Measurements from ENCODE around the gene DNMT3A. TPM values are rescaled to one million over a fixed set of nuclear protein-coding genes. Genes with fewer than 3 reads are reported as not detected.

DNMT3A gene
- total and polyA plus RNA-seq, 2 of the 8 experiments (the other 6 are each of a cell fraction or from before 2014, with no cell fraction given), result 33.6 to 178 TPM

DNA sequence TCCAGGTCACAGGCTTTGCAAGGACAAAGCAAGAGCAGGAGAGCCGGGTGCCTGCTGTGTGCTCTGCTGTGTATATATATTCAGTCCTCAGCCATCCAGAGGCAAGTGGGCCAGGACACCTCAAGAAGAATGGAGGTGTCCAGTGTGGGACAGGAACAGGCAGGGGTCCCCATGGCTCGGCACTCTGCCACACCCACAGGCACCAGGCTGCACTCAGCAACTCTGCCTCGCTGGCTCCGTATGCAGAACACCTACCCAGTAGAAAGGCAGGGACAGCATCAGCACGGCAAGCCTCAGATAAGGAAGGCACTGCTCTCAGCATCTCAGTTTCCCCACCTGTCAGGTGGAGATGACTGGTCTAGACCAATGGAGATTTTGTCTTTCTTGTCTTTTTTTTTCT lies 57.8 kb downstream of the DNMT3A start:
- no peak for FAIRE-seq
- CTCF ChIA-PET (ENCODE audit: partially characterized antibody), result interaction anchor here (1.0 to 3.7 kb wide), 3 partner anchors 25 to 92 kb away, joined by 3 to 17 read pairs (median 3); no protein-coding TSS in a partner anchor

More for the DNA sequence above, 57.8 kb downstream of the DNMT3A start:
- peaks cover 3 to 20% (median 8%) of the 10 kb centered on the region in 4 experiments; a peak in 6 of 7 replicates for H3K4me1 ChIP-seq (replicated peaks in 1 of 4; ENCODE audit: control insufficient read depth in 3 of 4, insufficient read depth in 4 of 4, low read length in 3 of 4)
- no peak overlapping the region for H3K23ac ChIP-seq (ENCODE audit: insufficient read length)
- H4K20me1 ChIP-seq (replicated peaks in 1 of 2; ENCODE audit: control insufficient read depth in 1 of 2, insufficient read depth in 2 of 2, low read length in 2 of 2), result no peaks in the 10 kb centered on the region
- H3K27ac ChIP-seq (ENCODE audit: low read depth, low read length), result no peak overlapping the region
- no peak overlapping the region for H2BK5ac ChIP-seq (ENCODE audit: low read depth, low read length)
- H3K36me3 ChIP-seq (ENCODE audit: control insufficient read depth in 2 of 4, insufficient read depth in 4 of 4, low read length in 3 of 4), result no peaks in the 10 kb centered on the region
- H4K8ac ChIP-seq (ENCODE audit: extremely low read depth, insufficient read depth, low read length), result no peak overlapping the region
- H2BK15ac ChIP-seq (ENCODE audit: low read length), result no peak overlapping the region
- no peaks in the 10 kb centered on the region for H3K79me2 ChIP-seq (ENCODE audit: control insufficient read depth in 1 of 2, insufficient read depth in 2 of 2, low read length in 2 of 2)
- H3K79me1 ChIP-seq (ENCODE audit: low read depth, low read length), result no peaks in the 10 kb centered on the region
- H4K5ac ChIP-seq (ENCODE audit: insufficient read length, low read depth, low read length), result no peak overlapping the region
- H3K14ac ChIP-seq (ENCODE audit: insufficient read length), result no peak overlapping the region
- H2AK5ac ChIP-seq (ENCODE audit: low read depth, low read length), result no peak overlapping the region
- H2AFZ ChIP-seq (ENCODE audit: low read length), result no peak overlapping the region
- H2BK12ac ChIP-seq (ENCODE audit: low read depth, low read length), result no peak overlapping the region
- POLR2A ChIA-PET (ENCODE audit: partially characterized antibody), result no interaction called here
- no peak overlapping the region for H3K4ac ChIP-seq (replicated peaks; ENCODE audit: insufficient read length, low read depth, low read length)
- H3K4me3 ChIP-seq (ENCODE audit: extremely low read depth in 1 of 4, insufficient read depth in 2 of 4, low read depth in 3 of 4, low read length in 4 of 4), result no peak overlapping the region
- H3K4me2 ChIP-seq (ENCODE audit: insufficient read depth in 1 of 2, low read depth in 2 of 2, low read length in 2 of 2), result no peak overlapping the region
- H3K18ac ChIP-seq (ENCODE audit: extremely low read depth, low read length), result no peak overlapping the region
- 91% methylated on average over 5 of the region's 5 CpGs; no CpG with 5 or more reads in 1 of the 2 experiments for WGBS, 2 experiments (ENCODE audit: extremely low coverage in 1 of 2, insufficient coverage in 1 of 2, insufficient read length in 1 of 2, insufficient replicate concordance in 2 of 2, low coverage in 1 of 2, low lambda C conversion rate in 2 of 2, missing lambda C conversion rate in 1 of 2)
- no peak overlapping the region for H3K9ac ChIP-seq (replicated peaks in 1 of 4; ENCODE audit: extremely low read depth in 1 of 4, low read depth in 3 of 4, low read length in 3 of 4)
- peak overlapping the region; percentile 2 for H4K91ac ChIP-seq (replicated peaks; ENCODE audit: insufficient read length, low read length)
- no peak for TF ChIP-seq HDAC6 (IDR thresholded peaks at IDR 0.05; ENCODE audit: low read depth, low read length)
- DNase-seq (ENCODE audit: low read depth in 1 of 2, low spot score in 2 of 2), result no peak
- H2BK20ac ChIP-seq (ENCODE audit: low read length), result no peak overlapping the region
- H2BK120ac ChIP-seq (replicated peaks; ENCODE audit: low read depth, low read length), result no peak overlapping the region
- H3K9me3 ChIP-seq (ENCODE audit: insufficient read depth in 2 of 2, low read depth in 1 of 2, low read length in 1 of 2), result no peaks in the 10 kb centered on the region
- no peaks in the 10 kb centered on the region for H3K23me2 ChIP-seq (ENCODE audit: low read depth, low read length)
- no peak overlapping the region for H3K56ac ChIP-seq (replicated peaks; ENCODE audit: insufficient read length, low read depth, low read length)
- no peaks in the 10 kb centered on the region for H3K27me3 ChIP-seq (replicated peaks in 1 of 4; ENCODE audit: control insufficient read depth in 3 of 4, extremely low read depth in 1 of 4, insufficient read depth in 3 of 4, low read length in 3 of 4)
